Prostate gland (tissue), 2 donors: ENCODE data around the gene SLC38A6.

ENCODE experiments used
- POLR2AphosphoS5 ChIP-seq: sonication (generic); formaldehyde crosslinking; IDR thresholded peaks from one replicate; pipeline ENCODE4 v1.6.1; 2017; ENCODE audit warnings: antibody characterized with exemption
- TF ChIP-seq, protein P1 (sequence below), 4 experiments: fragments of 200-600 bp in 2 of 4; fragments of 450-650 bp in 2 of 4; sonication (generic) in 2 of 4; IDR thresholded peaks; 1 replicate in 3 of 4; 2 replicates in 1 of 4; pipeline ENCODE4 v1.5.1; 2016 to 2019; ENCODE audit warnings: antibody characterized with exemption in 4 of 4, mild to moderate bottlenecking in 2 of 4, moderate library complexity in 2 of 4

DNA sequence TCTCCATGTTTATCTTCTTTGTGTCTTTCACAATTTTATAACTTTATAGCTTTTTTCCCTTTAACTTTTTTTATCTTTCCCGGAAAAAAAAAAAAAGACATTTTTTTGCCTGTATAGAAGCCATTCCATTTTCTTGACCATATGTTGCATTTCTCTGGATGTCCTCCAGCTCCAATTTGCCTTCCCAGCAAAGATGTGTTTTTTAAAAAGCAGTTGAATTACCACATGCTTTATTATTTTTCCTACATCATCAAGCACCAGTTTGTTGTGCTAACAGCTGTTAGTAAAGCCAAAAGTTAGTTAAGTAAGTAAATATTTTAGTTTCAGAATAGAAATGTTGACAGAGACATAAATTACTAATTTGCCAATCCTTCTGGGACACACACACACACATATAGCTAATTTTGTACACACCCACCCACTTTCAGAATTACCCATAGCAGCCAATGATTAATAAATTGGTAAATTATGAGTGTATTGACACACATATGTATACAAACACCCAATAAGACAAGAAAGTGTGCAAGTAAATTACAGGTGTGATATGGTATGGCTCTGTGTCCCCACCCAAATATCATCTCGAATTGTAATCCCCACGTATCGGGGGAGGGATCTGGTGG, 118.3 kb downstream of the SLC38A6 start:
- TF ChIP-seq, protein P1, sequence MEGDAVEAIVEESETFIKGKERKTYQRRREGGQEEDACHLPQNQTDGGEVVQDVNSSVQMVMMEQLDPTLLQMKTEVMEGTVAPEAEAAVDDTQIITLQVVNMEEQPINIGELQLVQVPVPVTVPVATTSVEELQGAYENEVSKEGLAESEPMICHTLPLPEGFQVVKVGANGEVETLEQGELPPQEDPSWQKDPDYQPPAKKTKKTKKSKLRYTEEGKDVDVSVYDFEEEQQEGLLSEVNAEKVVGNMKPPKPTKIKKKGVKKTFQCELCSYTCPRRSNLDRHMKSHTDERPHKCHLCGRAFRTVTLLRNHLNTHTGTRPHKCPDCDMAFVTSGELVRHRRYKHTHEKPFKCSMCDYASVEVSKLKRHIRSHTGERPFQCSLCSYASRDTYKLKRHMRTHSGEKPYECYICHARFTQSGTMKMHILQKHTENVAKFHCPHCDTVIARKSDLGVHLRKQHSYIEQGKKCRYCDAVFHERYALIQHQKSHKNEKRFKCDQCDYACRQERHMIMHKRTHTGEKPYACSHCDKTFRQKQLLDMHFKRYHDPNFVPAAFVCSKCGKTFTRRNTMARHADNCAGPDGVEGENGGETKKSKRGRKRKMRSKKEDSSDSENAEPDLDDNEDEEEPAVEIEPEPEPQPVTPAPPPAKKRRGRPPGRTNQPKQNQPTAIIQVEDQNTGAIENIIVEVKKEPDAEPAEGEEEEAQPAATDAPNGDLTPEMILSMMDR (IDR thresholded peaks at IDR 0.05) = no peak
- TF ChIP-seq POLR2AphosphoS5 = no peak
